Ascending aorta (tissue), 2 donors: ENCODE measurements around the gene NUFIP2. TPM values are rescaled to one million over a fixed set of nuclear protein-coding genes. Genes with fewer than 3 reads are reported as not detected.

ENCODE experiments used
- DNase-seq, 2 donors: peaks; one replicate each; pipeline ENCODE4 v3.0.0-alpha.2; 2019; ENCODE audit warnings: low spot score in 2 of 2
- H3K27ac ChIP-seq, 2 donors: fragments of 200-600 bp; sonication (generic); one replicate each; pipeline ENCODE4 v1.5.1; 2016 to 2017; ENCODE audit warnings: mild to moderate bottlenecking in 1 of 2
- H3K27me3 ChIP-seq: fragments of 200-600 bp; sonication (generic); one replicate; pipeline ENCODE4 v1.5.1; 2017
- H3K36me3 ChIP-seq, 2 donors: fragments of 200-600 bp; sonication (generic); one replicate each; pipeline ENCODE4 v1.5.1; 2016
- H3K4me1 ChIP-seq, 2 donors: fragments of 200-600 bp; sonication (generic); one replicate each; pipeline ENCODE4 v1.5.1; 2016 to 2017; ENCODE audit warnings: mild to moderate bottlenecking in 1 of 2
- H3K4me3 ChIP-seq, 2 donors: fragments of 200-600 bp; sonication (generic); one replicate each; pipeline ENCODE4 v1.5.1; 2016 to 2017; ENCODE audit warnings: mild to moderate bottlenecking in 1 of 2
- H3K9me3 ChIP-seq, 2 donors: fragments of 200-600 bp; sonication (generic); one replicate each; pipeline ENCODE4 v1.5.1; 2016
- intact Hi-C: fragments of 100-400 bp; cut with DNase I; formaldehyde crosslinking; loops from one replicate; pipeline ENCODE4 v1.15.1; 2023
- total RNA-seq: library from RNA; depleted of rRNA; stranded (reverse); fragments of >200 nt; gene quantifications from one replicate; pipeline ENCODE4 v1.1.0, GENCODE V29; 2016
- TF ChIP-seq, protein P1 (sequence below), 3 experiments: fragments of 200-600 bp in 2 of 3; fragments of 450-650 bp in 1 of 3; sonication (generic) in 2 of 3; IDR thresholded peaks; one replicate each; pipeline ENCODE4 v1.5.1; 2016 to 2019; ENCODE audit warnings: antibody characterized with exemption in 3 of 3, mild to moderate bottlenecking in 1 of 3, moderate library complexity in 1 of 3

The NUFIP2 gene
- total RNA-seq, 1 donor from 2014 or later, result 11.0 TPM

DNA sequence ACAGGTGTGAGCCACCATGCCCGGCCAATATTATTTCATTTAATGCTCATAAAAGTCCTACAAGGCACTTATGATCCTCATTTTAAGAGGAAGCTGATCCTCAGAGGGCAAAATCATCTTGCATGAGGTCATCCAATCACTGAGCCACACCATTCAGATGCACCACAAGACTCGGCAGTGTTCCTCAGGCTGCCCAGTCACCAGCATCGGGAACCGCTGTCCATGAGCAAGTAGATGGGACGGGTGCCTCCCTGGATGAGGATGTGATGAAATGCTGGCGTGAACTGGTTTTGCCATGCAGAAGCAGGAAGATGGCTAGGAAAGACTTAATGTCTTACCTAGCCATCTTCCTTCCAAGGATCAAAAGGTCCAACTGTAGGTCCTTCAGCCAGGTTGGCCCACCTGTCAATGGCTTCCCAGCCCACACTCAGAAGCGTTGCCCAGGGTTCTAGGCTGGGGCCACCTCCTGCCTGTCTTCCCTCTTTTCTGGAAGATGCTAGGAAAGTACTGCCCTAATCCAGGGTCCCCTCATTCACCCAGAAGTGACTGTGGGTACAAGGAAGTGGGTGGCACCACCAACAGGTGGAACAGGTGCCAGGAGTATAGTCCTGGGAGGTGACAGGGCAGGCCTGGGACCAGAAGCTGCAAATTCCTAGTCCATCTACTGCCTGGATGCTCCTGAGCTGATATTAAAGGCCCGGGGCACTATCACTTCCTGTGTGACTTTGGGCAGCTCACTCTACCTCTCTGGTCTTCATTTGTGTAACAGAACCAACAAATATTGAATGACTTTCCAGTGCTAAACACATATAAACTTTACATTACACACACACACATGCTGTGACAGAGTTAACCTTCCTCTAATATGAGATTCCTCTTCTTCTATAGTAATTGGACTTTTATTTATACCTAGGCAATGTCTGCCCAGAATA is 79.5 kb downstream of the NUFIP2 start:
- DNase-seq, result peak in 1 of 2 donors; percentile 67
- Histone ChIP-seq H3K9me3 (no peaks in the 10 kb centered on the region), H3K27me3 (no peaks in the 10 kb centered on the region), H3K36me3 (no peaks in the 10 kb centered on the region), H3K27ac (no peak overlapping the region), H3K4me3 (no peak overlapping the region), H3K4me1 (peaks cover 3 to 10% of the 10 kb centered on the region in 2 donors)
- intact Hi-C loops, result no loop called here
- TF ChIP-seq, protein P1, sequence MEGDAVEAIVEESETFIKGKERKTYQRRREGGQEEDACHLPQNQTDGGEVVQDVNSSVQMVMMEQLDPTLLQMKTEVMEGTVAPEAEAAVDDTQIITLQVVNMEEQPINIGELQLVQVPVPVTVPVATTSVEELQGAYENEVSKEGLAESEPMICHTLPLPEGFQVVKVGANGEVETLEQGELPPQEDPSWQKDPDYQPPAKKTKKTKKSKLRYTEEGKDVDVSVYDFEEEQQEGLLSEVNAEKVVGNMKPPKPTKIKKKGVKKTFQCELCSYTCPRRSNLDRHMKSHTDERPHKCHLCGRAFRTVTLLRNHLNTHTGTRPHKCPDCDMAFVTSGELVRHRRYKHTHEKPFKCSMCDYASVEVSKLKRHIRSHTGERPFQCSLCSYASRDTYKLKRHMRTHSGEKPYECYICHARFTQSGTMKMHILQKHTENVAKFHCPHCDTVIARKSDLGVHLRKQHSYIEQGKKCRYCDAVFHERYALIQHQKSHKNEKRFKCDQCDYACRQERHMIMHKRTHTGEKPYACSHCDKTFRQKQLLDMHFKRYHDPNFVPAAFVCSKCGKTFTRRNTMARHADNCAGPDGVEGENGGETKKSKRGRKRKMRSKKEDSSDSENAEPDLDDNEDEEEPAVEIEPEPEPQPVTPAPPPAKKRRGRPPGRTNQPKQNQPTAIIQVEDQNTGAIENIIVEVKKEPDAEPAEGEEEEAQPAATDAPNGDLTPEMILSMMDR (IDR thresholded peaks at IDR 0.05), result no peak

DNA sequence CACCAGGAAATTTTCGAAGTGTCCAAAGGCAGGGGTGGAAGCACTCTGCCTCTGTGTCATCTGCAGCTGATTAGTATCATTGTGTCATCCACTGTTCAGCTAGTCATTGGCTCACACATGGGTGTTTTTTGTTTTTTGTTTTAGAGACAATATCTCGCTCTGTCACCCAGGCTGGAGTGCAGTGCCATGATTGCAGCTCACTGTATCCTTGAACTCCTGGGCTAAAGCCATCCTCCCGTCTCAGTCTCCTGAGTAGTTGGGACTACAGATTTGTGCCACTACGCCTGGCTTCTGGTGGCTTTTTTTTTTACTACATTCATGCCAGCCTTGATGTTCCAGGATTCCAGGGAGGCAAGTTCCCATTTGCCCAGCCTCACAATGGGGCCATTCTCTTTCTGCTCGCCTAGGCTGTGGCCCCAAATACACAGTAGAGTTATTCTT is 81.2 kb downstream of the NUFIP2 start:
- Histone ChIP-seq H3K27ac (no peak overlapping the region), H3K4me3 (no peak overlapping the region), H3K9me3 (no peaks in the 10 kb centered on the region), H3K36me3 (no peaks in the 10 kb centered on the region), H3K4me1 (peaks cover 0 to 6% of the 10 kb centered on the region in 2 donors), H3K27me3 (no peaks in the 10 kb centered on the region)
- TF ChIP-seq, protein P1 (IDR thresholded peaks at IDR 0.05), result no peak
- DNase-seq, result no peak
- intact Hi-C loops, result no loop called here

DNA sequence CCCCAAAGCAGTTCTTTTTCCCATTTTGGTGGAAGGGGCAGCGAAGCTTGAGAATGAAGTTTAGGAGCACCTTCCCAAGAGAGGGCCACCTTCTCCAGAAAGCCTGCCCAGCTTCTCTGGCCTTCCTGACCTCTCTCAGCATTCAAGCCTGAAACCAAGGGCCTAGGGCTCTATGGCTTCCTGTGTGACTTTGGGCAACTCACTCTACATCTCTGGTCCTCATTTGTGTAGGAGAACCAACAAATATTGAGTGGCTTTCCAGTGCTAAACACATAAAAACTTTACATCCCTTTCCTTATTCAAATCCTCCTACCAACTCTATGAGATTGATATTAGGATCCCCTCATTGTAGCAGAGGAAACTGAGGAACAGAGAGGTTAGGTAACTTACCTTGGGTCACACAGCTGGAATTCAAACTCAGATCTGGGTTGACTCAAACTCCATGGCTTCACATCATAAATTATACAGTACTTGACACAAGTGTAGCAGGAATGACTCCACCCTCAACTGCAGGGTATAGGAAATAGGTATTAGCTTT is 81.8 kb downstream of the NUFIP2 start:
- TF ChIP-seq, protein P1 (IDR thresholded peaks at IDR 0.05), result no peak
- H3K36me3 ChIP-seq, result no peaks in the 10 kb centered on the region
- H3K4me1 ChIP-seq, result peaks cover 0 to 6% of the 10 kb centered on the region in 2 donors
- no peaks in the 10 kb centered on the region for H3K9me3 ChIP-seq
- no peak overlapping the region for H3K27ac ChIP-seq
- no peak for DNase-seq
- H3K27me3 ChIP-seq, result no peaks in the 10 kb centered on the region
- intact Hi-C loops, result no loop called here
- no peak overlapping the region for H3K4me3 ChIP-seq

DNA sequence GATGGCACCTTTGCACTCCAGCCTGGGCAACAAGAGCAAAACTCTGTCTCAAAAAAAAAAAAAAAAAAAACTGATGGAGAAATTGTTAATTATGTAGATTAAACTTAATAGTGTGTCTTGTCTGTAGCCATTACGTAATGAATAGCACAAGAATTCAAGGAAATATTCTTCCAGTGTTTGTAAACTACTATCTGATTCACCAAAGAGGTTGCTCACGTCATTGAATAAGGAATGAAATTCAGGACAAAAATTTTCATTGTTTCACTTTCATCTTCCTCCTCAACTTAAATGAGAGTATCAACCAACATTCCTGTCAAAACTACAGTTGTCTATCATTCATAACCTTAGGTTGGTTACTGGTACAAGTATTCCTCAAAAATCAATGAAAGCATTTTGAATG is 83.1 kb downstream of the NUFIP2 start:
- Histone ChIP-seq H3K9me3 (no peaks in the 10 kb centered on the region), H3K4me1 (peaks cover 0 to 2% of the 10 kb centered on the region in 2 donors), H3K27me3 (no peaks in the 10 kb centered on the region), H3K4me3 (no peak overlapping the region), H3K36me3 (no peaks in the 10 kb centered on the region), H3K27ac (no peak overlapping the region)
- TF ChIP-seq, protein P1 (IDR thresholded peaks at IDR 0.05), result no peak
- intact Hi-C loops, result no loop called here
- DNase-seq, result no peak

DNA sequence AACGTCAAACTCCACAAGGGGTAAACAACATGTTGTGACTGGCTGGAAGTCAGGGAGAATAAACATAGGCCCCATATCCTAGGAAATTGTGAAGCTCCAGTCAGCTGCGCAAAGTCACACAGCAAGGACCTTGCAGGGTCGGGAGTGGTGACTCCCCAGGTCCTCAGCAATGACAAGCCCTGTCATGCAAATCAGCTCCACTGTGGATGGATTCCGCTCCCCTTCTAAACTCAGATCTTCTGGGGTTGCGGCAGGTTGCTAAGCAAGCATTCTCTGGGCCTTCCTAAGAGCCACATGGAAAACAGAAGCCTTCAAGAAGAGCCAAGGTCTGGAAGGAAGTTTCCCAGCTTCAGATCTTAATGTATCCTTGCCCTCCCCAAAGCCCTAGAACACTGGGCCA is 84.9 kb downstream of the NUFIP2 start:
- Histone ChIP-seq H3K4me3 (no peak overlapping the region), H3K9me3 (no peaks in the 10 kb centered on the region), H3K36me3 (no peaks in the 10 kb centered on the region), H3K4me1 (peaks cover 4 to 10% of the 10 kb centered on the region in 2 donors), H3K27me3 (no peaks in the 10 kb centered on the region), H3K27ac (no peak overlapping the region)
- intact Hi-C loops, result no loop called here
- TF ChIP-seq, protein P1 (IDR thresholded peaks at IDR 0.05), result no peak
- DNase-seq, result no peak
